ENCODE data around the gene ABL2.

GRCh38 chr1:179166663-179167417 lies 62.6 kb downstream of the ABL2 start:
- TF ChIP-seq GATA3 (IDR thresholded peaks at IDR 0.05; ENCODE audit: low read depth, low read length): no peak
- no peak for TF ChIP-seq GATA2 (IDR thresholded peaks at IDR 0.05; ENCODE audit: low read depth, low read length)

All from SH-SY5Y (cell line).